UCSD-AML1 (cell line): ENCODE results near the gene ADGRL2.

Experiments
- DNase-seq: peaks from one replicate; lab custom pipeline; 2025; ENCODE audit not compliant: unreplicated experiment; lab: John Stamatoyannopoulos, UW

ADGRL2 gene

GRCh38 chr1:81899214-81899821 lies 98.6 kb downstream of the ADGRL2 start:
- DNase-seq: no peak

GRCh38 chr1:81907575-81907974 lies 106.8 kb downstream of the ADGRL2 start:
- no peak for DNase-seq

GRCh38 chr1:81912383-81912782 lies 111.6 kb downstream of the ADGRL2 start:
- DNase-seq: no peak

- no peak for DNase-seq
These were observed 115.2 kb downstream of the ADGRL2 start for GRCh38 chr1:81915937-81916336.

GRCh38 chr1:81920245-81920740 lies 119.6 kb downstream of the ADGRL2 start:
- no peak for DNase-seq

- no peak for DNase-seq
These were observed 120.2 kb downstream of the ADGRL2 start for GRCh38 chr1:81920886-81921285.

GRCh38 chr1:81921344-81921743 lies 120.6 kb downstream of the ADGRL2 start:
- no peak for DNase-seq

GRCh38 chr1:81921851-81922462 lies 121.2 kb downstream of the ADGRL2 start:
- no peak for DNase-seq

- DNase-seq: no peak
These were observed 122.2 kb downstream of the ADGRL2 start for GRCh38 chr1:81922955-81923354.

- DNase-seq: no peak
These were observed 128.4 kb downstream of the ADGRL2 start for GRCh38 chr1:81929106-81929505.

GRCh38 chr1:81936853-81937252 lies 136.1 kb downstream of the ADGRL2 start:
- DNase-seq: no peak

- no peak for DNase-seq
These were observed 137.2 kb downstream of the ADGRL2 start for GRCh38 chr1:81937791-81938450.

- no peak for DNase-seq
These were observed 147.8 kb downstream of the ADGRL2 start for GRCh38 chr1:81948495-81948894.

GRCh38 chr1:81949421-81949820 lies 148.7 kb downstream of the ADGRL2 start:
- no peak for DNase-seq

GRCh38 chr1:81950037-81950436 lies 149.3 kb downstream of the ADGRL2 start:
- DNase-seq: no peak

GRCh38 chr1:81950591-81951244 lies 150.0 kb downstream of the ADGRL2 start:
- no peak for DNase-seq

- no peak for DNase-seq
These were observed 153.8 kb downstream of the ADGRL2 start for GRCh38 chr1:81954534-81955020.

GRCh38 chr1:81967951-81968350 lies 167.2 kb downstream of the ADGRL2 start:
- DNase-seq: no peak

- no peak for DNase-seq
These were observed 169.7 kb downstream of the ADGRL2 start for GRCh38 chr1:81970416-81970815.

GRCh38 chr1:81974222-81974841 lies 173.6 kb downstream of the ADGRL2 start:
- no peak for DNase-seq

- no peak for DNase-seq
These were observed 174.3 kb downstream of the ADGRL2 start for GRCh38 chr1:81974883-81975555.
